NCI-H1105 (cell line): ENCODE results near the gene DAPK2.
"Not testable (repeated sequence)": the region's sequence is repeated elsewhere in the genome, so short reads cannot be mapped to it uniquely, and the experiment has no call there.

Experiments used
- DNase-seq: peaks from one replicate; lab custom pipeline; 2025; lab: John Stamatoyannopoulos, UW

The DAPK2 gene

GRCh38 chr15:63972801-63973200 lies 73.5 kb downstream of the DAPK2 start:
- DNase-seq, result no peak

GRCh38 chr15:63971904-63972303 lies 74.4 kb downstream of the DAPK2 start:
- no peak for DNase-seq

- DNase-seq, result no peak
Observed at GRCh38 chr15:63971427-63971805, 74.9 kb downstream of the DAPK2 start.

GRCh38 chr15:63970621-63971426 lies 75.5 kb downstream of the DAPK2 start:
- no peak for DNase-seq

- DNase-seq, result no peak
Observed at GRCh38 chr15:63969652-63970421, 76.4 kb downstream of the DAPK2 start.

- DNase-seq, result no peak
Observed at GRCh38 chr15:63968700-63969099, 77.6 kb downstream of the DAPK2 start.

GRCh38 chr15:63968122-63968524 lies 78.2 kb downstream of the DAPK2 start:
- no peak for DNase-seq

- no peak for DNase-seq
Observed at GRCh38 chr15:63967616-63968015, 78.7 kb downstream of the DAPK2 start.

GRCh38 chr15:63962947-63963721 lies 83.2 kb downstream of the DAPK2 start:
- DNase-seq, result not testable (repeated sequence)

- DNase-seq, result no peak
Observed at GRCh38 chr15:63953524-63953923, 92.8 kb downstream of the DAPK2 start.

- no peak for DNase-seq
Observed at GRCh38 chr15:63950911-63951481, 95.3 kb downstream of the DAPK2 start.

- DNase-seq, result no peak
Observed at GRCh38 chr15:63948971-63949370, 97.3 kb downstream of the DAPK2 start.

- DNase-seq, result no peak
Observed at GRCh38 chr15:63948436-63948835, 97.8 kb downstream of the DAPK2 start.

- no peak for DNase-seq
Observed at GRCh38 chr15:63947228-63947627, 99.1 kb downstream of the DAPK2 start.

GRCh38 chr15:63946524-63947065 lies 99.7 kb downstream of the DAPK2 start:
- no peak for DNase-seq

- no peak for DNase-seq
Observed at GRCh38 chr15:63945838-63946298, 100.4 kb downstream of the DAPK2 start.

- peak; percentile 29 for DNase-seq
Observed at GRCh38 chr15:63945007-63945788, 101.1 kb downstream of the DAPK2 start.

- no peak for DNase-seq
Observed at GRCh38 chr15:63944681-63944955, 101.7 kb downstream of the DAPK2 start.

- no peak for DNase-seq
Observed at GRCh38 chr15:63943829-63944680, 102.2 kb downstream of the DAPK2 start.
